Ovary (tissue), 3 donors: Measurements from ENCODE around the gene TMEM212.

Experiments used
- POLR2A ChIP-seq: fragments of 450-650 bp; IDR thresholded peaks from one replicate; pipeline ENCODE4 v1.6.1; 2017; ENCODE audit warnings: antibody characterized with exemption, mild to moderate bottlenecking, moderate library complexity
- TF ChIP-seq, protein P1 (sequence below), 3 donors: fragments of 450-650 bp in 2 of 3; fragments of 200-600 bp in 1 of 3; IDR thresholded peaks; one replicate each; pipeline versions ENCODE4 v1.5.1 to v1.8.0; 2016 to 2022; ENCODE audit warnings: antibody characterized with exemption in 3 of 3, mild to moderate bottlenecking in 1 of 3
- donor health status: DM: no; HTN: no; CAD: no.

DNA sequence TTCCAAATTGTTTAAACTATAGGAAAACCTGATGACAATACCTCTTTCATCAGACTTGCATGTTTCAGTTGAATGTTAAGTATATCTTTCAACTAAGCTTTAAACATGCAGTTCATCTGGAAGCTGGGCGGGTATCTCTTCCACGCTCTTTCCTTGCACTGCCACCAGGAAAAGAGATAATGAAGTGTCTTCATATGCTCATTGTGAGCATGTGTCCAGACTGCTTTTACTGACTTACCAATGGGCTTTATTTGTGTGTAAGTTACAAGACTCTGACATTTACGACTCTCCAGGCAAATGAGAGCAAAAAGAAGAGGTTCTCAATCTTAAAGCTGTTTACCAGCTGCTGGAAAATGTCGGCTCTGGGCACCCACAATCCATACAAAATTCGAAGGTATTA lies 52.8 kb downstream of the TMEM212 start:
- TF ChIP-seq, protein P1, sequence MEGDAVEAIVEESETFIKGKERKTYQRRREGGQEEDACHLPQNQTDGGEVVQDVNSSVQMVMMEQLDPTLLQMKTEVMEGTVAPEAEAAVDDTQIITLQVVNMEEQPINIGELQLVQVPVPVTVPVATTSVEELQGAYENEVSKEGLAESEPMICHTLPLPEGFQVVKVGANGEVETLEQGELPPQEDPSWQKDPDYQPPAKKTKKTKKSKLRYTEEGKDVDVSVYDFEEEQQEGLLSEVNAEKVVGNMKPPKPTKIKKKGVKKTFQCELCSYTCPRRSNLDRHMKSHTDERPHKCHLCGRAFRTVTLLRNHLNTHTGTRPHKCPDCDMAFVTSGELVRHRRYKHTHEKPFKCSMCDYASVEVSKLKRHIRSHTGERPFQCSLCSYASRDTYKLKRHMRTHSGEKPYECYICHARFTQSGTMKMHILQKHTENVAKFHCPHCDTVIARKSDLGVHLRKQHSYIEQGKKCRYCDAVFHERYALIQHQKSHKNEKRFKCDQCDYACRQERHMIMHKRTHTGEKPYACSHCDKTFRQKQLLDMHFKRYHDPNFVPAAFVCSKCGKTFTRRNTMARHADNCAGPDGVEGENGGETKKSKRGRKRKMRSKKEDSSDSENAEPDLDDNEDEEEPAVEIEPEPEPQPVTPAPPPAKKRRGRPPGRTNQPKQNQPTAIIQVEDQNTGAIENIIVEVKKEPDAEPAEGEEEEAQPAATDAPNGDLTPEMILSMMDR (IDR thresholded peaks at IDR 0.05) = no peak
- TF ChIP-seq POLR2A = no peak
